Articular chondrocyte of knee joint (primary cell): Measurements from ENCODE around the gene SLCO1B1. TPM values are rescaled to one million over a fixed set of nuclear protein-coding genes. Genes with fewer than 3 reads are reported as not detected.

Experiments
- total RNA-seq: library from RNA; depleted of rRNA; stranded (reverse); fragments of >200 nt; gene quantifications from 2 replicates; pipeline ENCODE4 v1.2.3, GENCODE V29; 2012

The SLCO1B1 gene, protein sequence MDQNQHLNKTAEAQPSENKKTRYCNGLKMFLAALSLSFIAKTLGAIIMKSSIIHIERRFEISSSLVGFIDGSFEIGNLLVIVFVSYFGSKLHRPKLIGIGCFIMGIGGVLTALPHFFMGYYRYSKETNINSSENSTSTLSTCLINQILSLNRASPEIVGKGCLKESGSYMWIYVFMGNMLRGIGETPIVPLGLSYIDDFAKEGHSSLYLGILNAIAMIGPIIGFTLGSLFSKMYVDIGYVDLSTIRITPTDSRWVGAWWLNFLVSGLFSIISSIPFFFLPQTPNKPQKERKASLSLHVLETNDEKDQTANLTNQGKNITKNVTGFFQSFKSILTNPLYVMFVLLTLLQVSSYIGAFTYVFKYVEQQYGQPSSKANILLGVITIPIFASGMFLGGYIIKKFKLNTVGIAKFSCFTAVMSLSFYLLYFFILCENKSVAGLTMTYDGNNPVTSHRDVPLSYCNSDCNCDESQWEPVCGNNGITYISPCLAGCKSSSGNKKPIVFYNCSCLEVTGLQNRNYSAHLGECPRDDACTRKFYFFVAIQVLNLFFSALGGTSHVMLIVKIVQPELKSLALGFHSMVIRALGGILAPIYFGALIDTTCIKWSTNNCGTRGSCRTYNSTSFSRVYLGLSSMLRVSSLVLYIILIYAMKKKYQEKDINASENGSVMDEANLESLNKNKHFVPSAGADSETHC
- not detected in 2 replicates for total RNA-seq

DNA sequence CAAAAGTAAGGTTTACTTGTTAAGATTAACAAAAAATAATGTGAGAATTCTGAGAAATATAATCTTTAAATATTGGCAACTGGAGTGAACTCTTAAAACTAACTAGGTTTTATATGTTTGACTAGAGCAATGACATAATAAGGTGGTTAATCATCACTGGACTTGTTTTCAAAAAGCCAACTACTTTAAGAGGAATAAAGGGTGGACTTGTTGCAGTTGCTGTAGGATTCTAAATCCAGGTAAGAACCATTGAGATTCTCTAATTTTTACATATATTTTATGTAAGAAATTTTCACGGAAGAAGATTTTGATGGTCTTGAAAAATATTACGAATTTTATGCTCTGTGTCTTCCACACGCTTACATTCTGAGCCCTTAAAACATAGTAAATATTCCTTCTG lies at the start of gene SLCO1B1:
Gene SLCO1B1 (plus strand): TSS at position 197 of the 400 bp plus-strand sequence. CDS start 10,381 bp downstream, outside the sequence.

Other genes with a start within 250 kb of the SLCO1B1 start
- not detected in 2 replicates for gene SLCO1A2, start 203.7 kb downstream of the SLCO1B1 start, total RNA-seq
- gene IAPP, start 241.7 kb downstream of the SLCO1B1 start, total RNA-seq = not detected in 2 replicates